IPS DF 6.9 (cell line): ENCODE results near the gene UBE2O.

Experiments used
- DNase-seq: peaks from one replicate; pipeline ENCODE4 v3.0.0-alpha.2; 2013; ENCODE audit warnings: low read depth, low spot score
- H3K27ac ChIP-seq: one replicate; pipeline ENCODE4 v1.5.1; 2013; ENCODE audit warnings: low read length, control low read depth
- H3K27me3 ChIP-seq: 2 replicates; pipeline ENCODE4 v1.6.1; 2013; ENCODE audit warnings: mild to moderate bottlenecking, low read length; ENCODE audit not compliant: control insufficient read depth, insufficient read depth
- H3K36me3 ChIP-seq: 2 replicates; pipeline ENCODE4 v1.6.1; 2013; ENCODE audit warnings: low read length; ENCODE audit not compliant: control insufficient read depth, insufficient read depth
- H3K4me1 ChIP-seq: 2 replicates; pipeline ENCODE4 v1.6.1; 2013; ENCODE audit warnings: low read length; ENCODE audit not compliant: control insufficient read depth, insufficient read depth
- H3K4me3 ChIP-seq: 2 replicates; pipeline ENCODE4 v1.5.1; 2013; ENCODE audit warnings: mild to moderate bottlenecking, low read length
- H3K9me3 ChIP-seq: 2 replicates; pipeline ENCODE4 v1.6.1; 2013; ENCODE audit warnings: low read length, inconsistent platforms; ENCODE audit not compliant: control insufficient read depth, insufficient read depth
- WGBS: extraction: QIAGEN DNeasy Blood & Tissue Kit; methylation state at CpG from one replicate; pipeline ENCODE4 v1.1.7; 2013; ENCODE audit warnings: mixed read lengths, missing lambda C conversion rate; ENCODE audit not compliant: insufficient read length, insufficient coverage; 5-methylcytosine and 5-hydroxymethylcytosine counted together

UBE2O gene

DNA sequence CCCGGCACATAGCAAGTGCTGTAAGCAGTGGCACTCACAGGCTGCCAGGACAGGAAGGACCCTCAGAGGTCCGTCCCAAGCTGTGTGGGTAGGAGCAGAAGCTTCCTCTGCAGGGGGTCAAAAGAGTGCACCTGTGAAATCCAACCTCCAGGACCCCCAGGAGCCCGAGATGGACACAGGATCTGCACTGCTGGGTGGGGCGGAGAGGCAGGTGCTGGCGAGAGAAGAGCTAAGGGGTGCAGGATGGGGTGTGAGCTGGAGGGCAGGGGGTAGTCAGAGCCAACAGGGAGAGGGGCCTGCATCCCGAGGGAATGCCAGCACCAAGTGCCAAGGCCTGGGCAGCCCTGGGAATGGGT lies 13.8 kb upstream of the UBE2O start:
- Histone ChIP-seq H3K4me3 (no peak overlapping the region), H3K9me3 (no peaks in the 10 kb centered on the region), H3K4me1 (no peaks in the 10 kb centered on the region), H3K27me3 (no peaks in the 10 kb centered on the region), H3K36me3 (no peaks in the 10 kb centered on the region; the same call in 1 of the 2 replicates), H3K27ac (no peak overlapping the region)
- WGBS: no CpG with 5 or more reads among the region's 6 CpGs
- DNase-seq: no peak

DNA sequence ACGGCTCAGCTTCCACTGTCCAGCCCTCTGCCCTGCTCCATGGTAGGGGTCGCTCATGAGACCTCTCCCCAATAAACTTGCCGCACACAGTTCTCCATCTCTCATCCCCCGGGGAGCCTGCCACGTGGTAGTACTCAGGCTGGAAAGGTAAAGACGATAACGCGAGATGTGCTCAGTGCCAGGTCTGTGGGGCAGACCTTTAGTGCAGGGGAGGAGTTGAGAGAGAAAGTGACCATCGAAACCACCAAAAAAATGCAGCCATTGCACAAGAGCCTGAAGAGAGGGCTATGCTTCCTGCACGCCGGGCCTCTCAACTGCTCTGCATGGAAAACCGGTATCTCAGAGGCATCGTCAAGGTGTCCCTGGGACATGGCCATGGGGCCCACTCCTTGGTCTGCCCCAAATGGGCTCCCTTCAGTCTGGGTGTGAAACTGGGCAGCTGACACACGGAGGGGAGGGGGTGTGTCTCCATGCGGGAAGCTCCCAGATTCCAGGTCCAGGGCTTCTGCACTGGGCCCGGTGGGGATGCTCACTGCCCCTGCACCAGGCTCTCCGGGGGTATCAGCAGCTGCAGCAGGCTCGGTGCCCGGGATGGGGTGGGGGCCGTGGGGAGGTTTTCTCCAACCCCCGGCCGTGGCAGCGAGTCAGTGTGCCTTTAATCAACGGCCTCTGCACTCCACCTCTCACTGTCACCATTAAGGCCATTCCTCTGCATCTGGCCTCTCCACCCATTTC lies 9.8 kb upstream of the UBE2O start:
- no peak for DNase-seq
- H3K27me3 ChIP-seq: no peaks in the 10 kb centered on the region
- no peaks in the 10 kb centered on the region for H3K4me1 ChIP-seq
- H3K27ac ChIP-seq: no peak overlapping the region
- no peaks in the 10 kb centered on the region for H3K9me3 ChIP-seq
- H3K4me3 ChIP-seq: no peak overlapping the region
- WGBS: no CpG with 5 or more reads among the region's 24 CpGs
- no peaks in the 10 kb centered on the region for H3K36me3 ChIP-seq

DNA sequence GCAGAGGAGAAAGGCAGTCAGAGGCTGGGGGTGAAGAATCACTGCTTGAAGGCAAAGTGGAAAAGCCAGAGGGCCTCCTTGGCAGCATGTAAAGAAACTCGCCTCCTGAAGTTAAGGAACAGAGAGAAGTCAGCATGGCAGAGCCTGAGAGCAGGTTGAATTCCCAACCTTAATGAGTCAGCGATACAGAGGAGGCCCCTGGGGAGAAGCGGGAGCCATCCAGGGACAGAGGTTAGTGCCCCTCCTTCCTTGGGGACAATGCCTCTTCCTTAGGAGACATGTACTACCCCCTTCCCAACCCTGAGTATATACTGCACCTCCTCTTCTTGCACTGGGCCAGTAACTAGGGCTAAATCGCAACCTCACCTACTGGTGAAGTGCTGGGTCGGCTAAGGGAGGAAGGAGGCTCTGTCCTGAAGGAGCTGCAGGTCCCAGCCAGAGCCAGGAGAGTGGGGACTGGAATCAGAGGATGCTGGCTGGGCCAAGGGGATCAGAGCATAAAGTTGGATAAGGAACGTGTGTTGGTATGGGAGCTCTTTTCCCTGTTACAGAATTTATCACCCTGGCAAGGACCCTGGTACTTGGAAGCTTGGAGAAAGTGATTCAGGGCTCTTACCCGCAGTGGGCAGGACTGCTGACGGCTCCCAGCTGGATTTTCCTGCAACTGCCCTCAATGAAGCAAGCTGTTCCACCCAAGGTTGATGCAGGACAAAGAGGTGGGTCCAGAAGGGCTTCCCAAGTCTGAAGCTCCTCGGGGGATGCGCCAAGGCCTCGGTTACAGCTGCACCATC lies 9.0 kb upstream of the UBE2O start:
- DNase-seq: no peak
- H3K27me3 ChIP-seq: no peaks in the 10 kb centered on the region
- no peak overlapping the region for H3K4me3 ChIP-seq

GRCh38 chr17:76459674-76460073 lies 6.7 kb upstream of the UBE2O start:
- Histone ChIP-seq H3K9me3 (no peaks in the 10 kb centered on the region), H3K27me3 (no peaks in the 10 kb centered on the region), H3K36me3 (no peaks in the 10 kb centered on the region), H3K4me1 (no peaks in the 10 kb centered on the region), H3K4me3 (no peak overlapping the region), H3K27ac (no peak overlapping the region)
- DNase-seq: no peak
- WGBS: no CpG with 5 or more reads among the region's 4 CpGs

More for the DNA sequence above, 9.0 kb upstream of the UBE2O start:
- Histone ChIP-seq H3K36me3 (no peaks in the 10 kb centered on the region), H3K27ac (no peak overlapping the region), H3K9me3 (no peaks in the 10 kb centered on the region), H3K4me1 (no peaks in the 10 kb centered on the region)
- WGBS: no CpG with 5 or more reads among the region's 11 CpGs

DNA sequence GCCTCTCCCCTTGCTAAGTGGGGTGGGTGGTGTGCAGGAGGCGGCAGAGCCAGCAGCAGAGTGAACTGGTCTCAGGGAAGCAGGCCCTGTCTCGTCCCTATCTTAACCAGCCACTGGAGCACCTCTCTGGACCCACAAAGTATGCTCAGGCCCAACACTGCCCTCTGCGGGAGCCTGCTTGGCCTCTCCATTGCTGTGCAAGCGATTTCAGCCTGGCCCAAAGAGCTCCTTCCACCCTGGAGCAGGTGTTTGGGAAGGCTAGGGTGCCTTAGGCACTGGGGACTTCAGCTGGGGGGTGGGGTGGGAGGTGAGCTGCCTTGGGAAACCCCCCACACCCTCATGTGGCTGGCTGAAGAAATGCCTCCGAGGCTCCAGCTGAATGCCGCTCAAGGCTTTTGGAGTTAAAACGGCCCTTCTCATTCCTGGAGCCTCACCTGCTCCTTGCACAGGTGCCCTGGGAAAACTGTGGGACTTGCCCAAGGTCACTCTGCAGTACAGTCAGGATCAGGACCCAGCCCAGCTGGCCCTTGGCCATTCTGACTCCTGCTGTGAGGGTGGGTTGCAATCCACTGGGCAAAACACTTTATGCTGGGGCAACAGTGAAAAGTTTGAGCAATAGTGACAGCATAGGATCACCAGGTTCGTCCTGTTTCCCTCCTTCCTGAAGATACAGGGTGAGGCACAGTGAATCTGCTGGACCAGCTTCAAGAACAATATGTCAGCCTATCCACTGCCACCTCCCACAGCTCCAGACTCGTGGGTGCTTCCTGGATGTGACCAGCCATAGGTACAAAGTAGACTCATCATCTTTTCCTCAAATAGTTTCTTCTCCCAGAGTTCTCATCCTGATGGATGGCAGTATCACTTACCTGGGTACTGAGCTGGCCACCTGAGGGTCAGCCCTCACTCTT lies 5.9 kb upstream of the UBE2O start:
- no peak for DNase-seq
- Histone ChIP-seq H3K4me3 (no peak overlapping the region), H3K36me3 (no peaks in the 10 kb centered on the region), H3K27ac (no peak overlapping the region), H3K9me3 (no peaks in the 10 kb centered on the region), H3K4me1 (no peaks in the 10 kb centered on the region), H3K27me3 (no peaks in the 10 kb centered on the region)
- no CpG with 5 or more reads among the region's 9 CpGs for WGBS

DNA sequence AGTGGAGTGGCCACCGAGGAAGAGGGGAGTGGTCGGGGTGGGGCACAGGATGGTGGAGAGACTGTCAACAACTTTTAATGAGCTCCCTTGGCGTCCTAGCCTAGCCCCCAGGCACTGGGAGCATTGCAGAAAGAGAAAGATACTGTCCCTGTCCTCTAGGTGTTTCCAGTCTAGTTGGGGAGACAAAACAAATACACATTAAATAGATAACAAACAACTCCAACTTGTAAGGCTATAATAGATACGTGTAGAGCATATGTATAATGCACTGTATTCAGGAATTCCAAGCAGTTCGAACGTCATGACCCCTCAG lies 435 bp upstream of the UBE2O start:
- Histone ChIP-seq H3K9me3 (no peaks in the 10 kb centered on the region), H3K27me3 (no peaks in the 10 kb centered on the region), H3K4me3 (no peak overlapping the region; the same call in 1 of the 2 replicates), H3K27ac (no peak overlapping the region), H3K4me1 (peaks cover 4% of the 10 kb centered on the region; the same call in 1 of the 2 replicates), H3K36me3 (no peaks in the 10 kb centered on the region)
- no CpG with 5 or more reads among the region's 6 CpGs for WGBS
- no peak for DNase-seq

GRCh38 chr17:76452127-76452659 lies 759 bp downstream of the UBE2O start:
- Histone ChIP-seq H3K4me3 (peak overlapping the region; percentile 52), H3K4me1 (peaks cover 9% of the 10 kb centered on the region), H3K27ac (no peak overlapping the region), H3K36me3 (no peaks in the 10 kb centered on the region), H3K27me3 (no peaks in the 10 kb centered on the region), H3K9me3 (no peaks in the 10 kb centered on the region)
- no CpG with 5 or more reads among the region's 29 CpGs for WGBS
- no peak for DNase-seq

DNA sequence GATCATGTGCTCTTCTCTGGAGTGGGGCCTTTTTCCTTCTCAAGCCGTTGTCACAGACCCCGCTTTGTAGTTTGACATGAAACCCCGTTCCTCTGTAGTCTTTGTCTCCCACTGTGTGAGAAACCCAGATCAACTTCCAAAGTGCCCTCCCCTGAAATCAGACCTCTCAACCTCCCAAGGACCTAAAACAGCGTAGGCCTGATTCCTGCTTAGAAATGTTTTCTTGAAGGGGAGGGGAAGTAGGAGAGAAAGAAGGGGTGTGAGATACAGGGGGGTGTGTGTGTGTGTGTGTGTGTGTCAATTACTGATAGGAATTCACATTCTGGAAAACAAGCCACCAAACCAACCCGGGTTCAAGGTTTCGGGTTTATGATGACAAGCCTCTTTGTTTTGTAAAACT lies 1.4 kb downstream of the UBE2O start:
- Histone ChIP-seq H3K4me1 (peaks cover 14% of the 10 kb centered on the region), H3K9me3 (no peaks in the 10 kb centered on the region), H3K36me3 (no peaks in the 10 kb centered on the region), H3K27ac (no peak overlapping the region), H3K27me3 (no peaks in the 10 kb centered on the region), H3K4me3 (no peak overlapping the region)
- WGBS: no CpG with 5 or more reads among the region's 6 CpGs
- DNase-seq: no peak

DNA sequence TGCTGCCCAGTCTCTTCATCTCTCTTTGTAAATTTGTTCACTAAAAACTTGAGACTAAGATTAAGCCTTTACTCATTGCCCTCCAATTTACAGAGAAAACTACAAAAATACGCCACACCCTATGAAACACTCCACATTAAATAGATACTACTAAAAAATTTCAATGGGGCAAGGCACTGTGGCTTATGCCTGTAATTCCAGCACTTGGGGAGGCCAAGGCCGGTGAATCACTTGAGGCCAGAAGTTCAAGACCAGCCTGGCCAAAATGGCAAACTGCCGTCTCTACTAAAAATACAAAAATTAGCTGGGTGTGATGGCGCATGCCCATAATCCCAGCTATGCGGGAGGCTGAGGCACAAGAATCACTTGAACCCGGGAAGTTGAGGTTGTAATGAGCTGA lies 3.8 kb downstream of the UBE2O start:
- 100% methylated on average over 1 of the region's 6 CpGs for WGBS
- no peak overlapping the region for H3K4me3 ChIP-seq
- H3K36me3 ChIP-seq: no peaks in the 10 kb centered on the region
- H3K27ac ChIP-seq: no peak overlapping the region
- no peak for DNase-seq
- peaks cover 28% of the 10 kb centered on the region for H3K4me1 ChIP-seq
- no peaks in the 10 kb centered on the region for H3K9me3 ChIP-seq
- no peaks in the 10 kb centered on the region for H3K27me3 ChIP-seq

DNA sequence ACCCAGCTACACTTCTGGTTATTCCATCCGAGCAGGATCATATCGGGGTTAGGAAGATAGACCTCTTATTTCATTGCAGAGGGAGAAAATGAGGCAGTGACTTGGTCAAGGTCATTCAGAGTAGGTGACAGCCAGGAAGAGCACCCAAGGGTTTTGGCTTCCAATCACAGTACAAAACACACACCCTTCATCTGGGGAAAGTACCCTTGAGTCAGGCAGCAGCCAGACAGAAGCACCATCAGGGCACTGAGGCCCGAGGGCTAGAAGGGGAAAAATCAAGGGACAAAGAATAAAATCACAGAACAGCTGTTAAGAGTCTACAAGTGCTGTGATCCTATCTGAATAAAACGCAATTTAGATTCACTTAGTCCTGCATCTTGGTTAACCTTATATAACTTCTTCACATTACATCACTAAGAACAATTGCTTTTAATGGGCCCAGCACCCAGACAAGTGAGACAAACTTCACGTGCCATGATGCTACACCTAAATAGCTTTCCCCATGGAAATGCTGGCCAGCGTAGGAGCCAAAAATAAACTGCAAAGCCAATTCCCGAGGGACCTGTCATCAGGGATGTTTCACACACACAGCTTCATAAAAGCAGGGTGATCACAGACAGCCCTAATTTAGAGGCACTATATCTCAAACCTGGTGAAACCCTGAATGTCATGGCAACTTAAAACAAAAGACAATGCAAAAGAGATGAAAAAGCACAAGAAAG lies 4.9 kb downstream of the UBE2O start:
- DNase-seq: no peak
- Histone ChIP-seq H3K4me3 (no peak overlapping the region), H3K4me1 (peaks cover 28% of the 10 kb centered on the region), H3K27me3 (no peaks in the 10 kb centered on the region), H3K9me3 (no peaks in the 10 kb centered on the region), H3K36me3 (no peaks in the 10 kb centered on the region), H3K27ac (no peak overlapping the region)
- WGBS: no CpG with 5 or more reads among the region's 7 CpGs
